HEK293T (cell line): ENCODE data around the gene CGB1.

Source experiments
- CTCF ChIA-PET: fragments of 350-600 bp; formaldehyde crosslinking; extraction: SDS; loops from one replicate; lab custom pipeline; 2021; ENCODE audit warnings: antibody characterized with exemption, inconsistent platforms; lab: Yijun Ruan, JAX
- POLR2A ChIA-PET: fragments of 350-600 bp; formaldehyde crosslinking; extraction: SDS; loops from one replicate; lab custom pipeline; 2020; ENCODE audit warnings: antibody characterized with exemption, inconsistent platforms; lab: Yijun Ruan, JAX
- DNase-seq: peaks from one replicate; pipeline ENCODE4 v3.0.0; 2012; ENCODE audit warnings: mixed read lengths; ENCODE audit errors: extremely low spot score
- ARNT ChIP-seq: fragments of 450-650 bp; IDR thresholded peaks from 2 replicates; pipeline ENCODE4 v1.6.1; 2017; ENCODE audit warnings: mild to moderate bottlenecking
- BHLHE40 ChIP-seq: fragments of 450-650 bp; IDR thresholded peaks from 2 replicates; pipeline ENCODE4 v1.6.1; 2016; ENCODE audit warnings: mild to moderate bottlenecking, moderate library complexity, borderline replicate concordance
- CTBP1 ChIP-seq: fragments of 450-650 bp; IDR thresholded peaks from 2 replicates; pipeline ENCODE4 v1.6.1; 2016; ENCODE audit warnings: borderline replicate concordance
- ELF4 ChIP-seq: fragments of 450-650 bp; IDR thresholded peaks from 2 replicates; pipeline ENCODE4 v1.6.1; 2017; ENCODE audit warnings: antibody characterized with exemption
- FOXA1 ChIP-seq: fragments of 450-650 bp; IDR thresholded peaks from 2 replicates; pipeline ENCODE4 v1.6.1; 2016; ENCODE audit warnings: mild to moderate bottlenecking
- FOXK2 ChIP-seq: fragments of 450-650 bp; IDR thresholded peaks from 2 replicates; pipeline ENCODE4 v1.6.1; 2016; ENCODE audit warnings: mild to moderate bottlenecking
- FOXM1 ChIP-seq: fragments of 450-650 bp; IDR thresholded peaks from 2 replicates; pipeline ENCODE4 v1.6.1; 2017; ENCODE audit warnings: mild to moderate bottlenecking, borderline replicate concordance
- HDGF ChIP-seq: fragments of 450-650 bp; IDR thresholded peaks from 2 replicates; pipeline ENCODE4 v1.6.1; 2017; ENCODE audit warnings: antibody characterized with exemption, borderline replicate concordance
- L3MBTL2 ChIP-seq: fragments of 450-650 bp; conservative IDR thresholded peaks from 2 replicates; pipeline ENCODE4 v1.6.1; 2016; ENCODE audit warnings: mild to moderate bottlenecking
- LEF1 ChIP-seq: fragments of 450-650 bp; IDR thresholded peaks from 2 replicates; pipeline ENCODE4 v1.6.1; 2017; ENCODE audit warnings: mild to moderate bottlenecking, borderline replicate concordance
- NFRKB ChIP-seq: fragments of 450-650 bp; IDR thresholded peaks from 2 replicates; pipeline ENCODE4 v1.6.1; 2016; ENCODE audit warnings: mild to moderate bottlenecking, moderate library complexity
- PKNOX1 ChIP-seq: fragments of 450-650 bp; IDR thresholded peaks from 2 replicates; pipeline ENCODE4 v1.6.1; 2016
- SP1 ChIP-seq: fragments of 450-650 bp; IDR thresholded peaks from 2 replicates; pipeline ENCODE4 v1.6.1; 2017
- SUZ12 ChIP-seq: fragments of 450-650 bp; IDR thresholded peaks from 2 replicates; pipeline ENCODE4 v1.6.1; 2016; ENCODE audit warnings: mild to moderate bottlenecking
- TARDBP ChIP-seq: fragments of 450-650 bp; IDR thresholded peaks from 2 replicates; pipeline ENCODE4 v1.6.1; 2016
- ZNF384 ChIP-seq: fragments of 450-650 bp; IDR thresholded peaks from 2 replicates; pipeline ENCODE4 v1.6.1; 2016

CGB1 gene

GRCh38 chr19:49011194-49011593 lies 25.5 kb downstream of the CGB1 start:
- ChIA-PET POLR2A (no interaction called here), CTCF (no interaction called here)
- DNase-seq, result no peak
- TF ChIP-seq L3MBTL2 (no peak), SP1 (no peak), PKNOX1 (no peak), BHLHE40 (no peak), LEF1 (no peak), TARDBP (no peak), FOXA1 (no peak), ZNF384 (no peak), FOXM1 (no peak), SUZ12 (no peak)

GRCh38 chr19:49010453-49010852 lies 26.2 kb downstream of the CGB1 start:
- ChIA-PET CTCF (interaction anchor here (3.6 kb wide), 1 partner anchor 11 kb away, joined by 16 read pairs; no protein-coding TSS in a partner anchor), POLR2A (no interaction called here)
- no peak for DNase-seq
- no peak for TF ChIP-seq PKNOX1
- no peak for TF ChIP-seq FOXK2
- no peak for TF ChIP-seq ZNF384
- TF ChIP-seq SUZ12, result no peak
- no peak for TF ChIP-seq LEF1
- TF ChIP-seq FOXM1, result no peak
- TF ChIP-seq TARDBP, result no peak
- TF ChIP-seq HDGF, result no peak
- TF ChIP-seq ARNT, result no peak
- TF ChIP-seq BHLHE40, result no peak
- no peak for TF ChIP-seq FOXA1
- no peak for TF ChIP-seq ELF4
- TF ChIP-seq NFRKB, result no peak
- no peak for TF ChIP-seq L3MBTL2
- no peak for TF ChIP-seq SP1

- DNase-seq, result no peak
- TF ChIP-seq FOXA1 (no peak), ARNT (no peak), HDGF (no peak), PKNOX1 (no peak), FOXM1 (no peak), ELF4 (no peak), NFRKB (no peak), SUZ12 (no peak), CTBP1 (no peak), SP1 (no peak), LEF1 (no peak), TARDBP (no peak), BHLHE40 (no peak), ZNF384 (no peak), FOXK2 (no peak)
- ChIA-PET POLR2A (no interaction called here), CTCF (interaction anchor here (3.6 kb wide), 1 partner anchor 10 kb away, joined by 16 read pairs; no protein-coding TSS in a partner anchor)
Observed at GRCh38 chr19:49009828-49010227, 26.9 kb downstream of the CGB1 start.

- DNase-seq, result no peak
- POLR2A ChIA-PET, result interaction anchor here (1.2 kb wide), 1 partner anchor 13 kb away, joined by 3 read pairs; the partner anchor contains the start of gene RUVBL2
- CTCF ChIA-PET, result no interaction called here
- TF ChIP-seq PKNOX1, result no peak
- no peak for TF ChIP-seq ARNT
- TF ChIP-seq CTBP1, result no peak
- TF ChIP-seq BHLHE40, result no peak
- TF ChIP-seq FOXA1, result no peak
- TF ChIP-seq HDGF, result no peak
Observed at GRCh38 chr19:49006905-49007304, 29.8 kb downstream of the CGB1 start.

GRCh38 chr19:49004964-49005614 lies 31.6 kb downstream of the CGB1 start:
- TF ChIP-seq BHLHE40 (no peak), PKNOX1 (no peak), LEF1 (no peak), FOXK2 (no peak), ARNT (no peak), ZNF384 (no peak), SUZ12 (no peak)
- ChIA-PET CTCF (no interaction called here), POLR2A (no interaction called here)
- no peak for DNase-seq
